ENCODE measurements around the gene DRG2. TPM values are rescaled to one million over a fixed set of nuclear protein-coding genes. Genes with fewer than 3 reads are reported as not detected.

Gene DRG2
- total and polyA plus RNA-seq, 2 of the 4 experiments (the other 2 are of a cell fraction), result 43.6 to 45.1 TPM

- WGBS, 2 experiments (ENCODE audit: extremely low coverage in 2 of 2, insufficient read length in 1 of 2), result 53% methylated on average over 6 of the region's 7 CpGs; no CpG with 5 or more reads in 1 of the 2 experiments
- BruUV-seq (replicated peaks), result no TSS peak
- POLR2A ChIA-PET (ENCODE audit: unreplicated experiment), result no interaction called here
- Histone ChIP-seq H3K23ac (ENCODE audit: low read depth, low read length) (no peak overlapping the region), H2AK5ac (ENCODE audit: low read depth, low read length) (no peak overlapping the region), H2BK5ac (ENCODE audit: low read depth, low read length, poor library complexity, severe bottlenecking) (no peak overlapping the region), H3K4me2 (ENCODE audit: low read depth, low read length) (no peak overlapping the region), H3K36me3 (ENCODE audit: control insufficient read depth, insufficient read depth, low read length) (no peaks in the 10 kb centered on the region), H3K4me1 (ENCODE audit: control insufficient read depth, insufficient read depth, low read length) (peaks cover 2% of the 10 kb centered on the region; the same call in 1 of the 2 replicates), H2BK120ac (ENCODE audit: low read depth, low read length) (no peak overlapping the region), H3K79me1 (ENCODE audit: low read depth in 1 of 2, low read length in 2 of 2) (no peaks in the 10 kb centered on the region), H4K91ac (ENCODE audit: insufficient read depth, low read depth, low read length) (no peak overlapping the region), H3K9me3 (ENCODE audit: control insufficient read depth, insufficient read depth, low read length) (peaks cover 9% of the 10 kb centered on the region), H3K9ac (ENCODE audit: low read depth, low read length) (no peak overlapping the region), H3K27ac (ENCODE audit: insufficient read depth, low read length) (no peak overlapping the region), H2AK9ac (replicated peaks; ENCODE audit: low read depth, low read length, poor library complexity) (no peak overlapping the region), H3K4me3 (ENCODE audit: insufficient read depth, low read depth, low read length) (no peak overlapping the region), H3K27me3 (ENCODE audit: control insufficient read depth, insufficient read depth, low read length) (peaks cover 7% of the 10 kb centered on the region; the same call in 1 of the 2 replicates), H3K9me1 (ENCODE audit: insufficient read depth, low read length) (peaks cover 4% of the 10 kb centered on the region), H2BK15ac (ENCODE audit: low read depth, low read length) (no peak overlapping the region), H4K5ac (ENCODE audit: low read depth, low read length) (no peak overlapping the region), H4K20me1 (ENCODE audit: insufficient read depth, low read length) (no peaks in the 10 kb centered on the region), H3K4ac (ENCODE audit: low read depth, low read length) (no peak overlapping the region), H4K8ac (ENCODE audit: low read depth in 2 of 2, low read length in 2 of 2) (no peak overlapping the region), H3K14ac (replicated peaks; ENCODE audit: low read depth, low read length) (no peak overlapping the region), H3K18ac (ENCODE audit: low read depth, low read length) (no peak overlapping the region), H2BK20ac (ENCODE audit: low read depth, low read length) (no peak overlapping the region), H3K56ac (ENCODE audit: extremely low read depth, insufficient read depth, low read length) (no peak overlapping the region), H2AFZ (replicated peaks; ENCODE audit: low read length, poor library complexity) (no peak overlapping the region)
- intact Hi-C loops (cut with micrococcal nuclease), result no loop called here
- in situ Hi-C loops (cut with MboI; ENCODE audit: low sequenced_read_pairs), result no loop called here
- CTCF ChIA-PET, result interaction anchor here (0.5 kb wide), 1 partner anchor 34 kb away, joined by 3 read pairs; no protein-coding TSS in a partner anchor
- ATAC-seq (ENCODE audit: low read depth) (no peak), DNase-seq (no peak)
- dilution Hi-C loops (cut with HindIII; ENCODE audit: low sequenced_read_pairs, unreplicated experiment), result no loop called here
- no peak for TF ChIP-seq SMC3 (IDR thresholded peaks at IDR 0.05; ENCODE audit: low read depth, low read length)
- TF ChIP-seq MAZ (IDR thresholded peaks at IDR 0.05; ENCODE audit: borderline replicate concordance, low read depth, low read length), result no peak
- no peak for TF ChIP-seq USF2 (IDR thresholded peaks at IDR 0.05; ENCODE audit: low read depth, low read length)
- TF ChIP-seq RFX5 (IDR thresholded peaks at IDR 0.05; ENCODE audit: low read depth, low read length), result no peak
- TF ChIP-seq MXI1 (IDR thresholded peaks at IDR 0.05; ENCODE audit: borderline replicate concordance, low read depth, low read length), result no peak
- no peak for TF ChIP-seq POLR2A (IDR thresholded peaks at IDR 0.05; ENCODE audit: low read depth, low read length)
- TF ChIP-seq CTCF (conservative IDR thresholded peaks at IDR 0.05; ENCODE audit: low read depth, low read length), result no peak
- no peak for TF ChIP-seq FOS (IDR thresholded peaks at IDR 0.05; ENCODE audit: low read depth, low read length)
- TF ChIP-seq BHLHE40 (IDR thresholded peaks at IDR 0.05; ENCODE audit: low read depth, low read length), result no peak
- TF ChIP-seq RCOR1 (IDR thresholded peaks at IDR 0.05; ENCODE audit: insufficient replicate concordance, low read length), result no peak
- no peak for TF ChIP-seq RAD21 (IDR thresholded peaks at IDR 0.05; ENCODE audit: low read length)
- no peak for TF ChIP-seq NFE2L2 (IDR thresholded peaks at IDR 0.05; ENCODE audit: low read depth, low read length)
- no peak for TF ChIP-seq CEBPB (IDR thresholded peaks at IDR 0.05; ENCODE audit: low read depth, low read length)
- no peak for TF ChIP-seq ELK1 (IDR thresholded peaks at IDR 0.05; ENCODE audit: borderline replicate concordance, low read depth, low read length)
- TF ChIP-seq MAFK (IDR thresholded peaks at IDR 0.05; ENCODE audit: low read depth, low read length), result no peak
- TF ChIP-seq CHD1 (IDR thresholded peaks at IDR 0.05; ENCODE audit: low read depth, low read length), result no peak
Observed at GRCh38 chr17:18115517-18115916, 27.8 kb downstream of the DRG2 start.

Measured in IMR-90 (cell line).